K562 (cell line): ENCODE data around the gene DDX54. TPM values are rescaled to one million over a fixed set of nuclear protein-coding genes. Genes with fewer than 3 reads are reported as not detected.

Experiments used
- ARID4B ChIP-seq: sonication (generic); formaldehyde crosslinking; IDR thresholded peaks from 2 replicates; pipeline ENCODE4 v1.8.0; 2022; ENCODE audit warnings: mild to moderate bottlenecking, missing genetic modification reagents
- CHD4 ChIP-seq: fragments of 200-600 bp; sonication (generic); IDR thresholded peaks from 3 replicates; pipeline ENCODE4 v1.6.1; 2012; ENCODE audit warnings: low read depth, mild to moderate bottlenecking, mixed read lengths, low read length, inconsistent platforms; ENCODE audit not compliant: insufficient read depth, insufficient replicate concordance, poor library complexity, severe bottlenecking
- CREBBP ChIP-seq: IDR thresholded peaks from one replicate; pipeline ENCODE4 v1.6.1; 2012; ENCODE audit warnings: low read depth, mild to moderate bottlenecking, control low read depth, inconsistent platforms, low read length
- E2F3 ChIP-seq: fragments of 250-450 bp; sonication (Bioruptor Pico); IDR thresholded peaks from 2 replicates; pipeline ENCODE4 v1.4.0; 2020; ENCODE audit warnings: mild to moderate bottlenecking
- GTF2E2 ChIP-seq: fragments of 200-800 bp; sonication (Bioruptor generic); IDR thresholded peaks from 2 replicates; pipeline ENCODE4 v1.6.1; 2016; ENCODE audit warnings: missing genetic modification characterization, missing compliant biosample characterization
- HNRNPH1 ChIP-seq: fragments of 200-400 bp; formaldehyde crosslinking; optimal IDR thresholded peaks from 2 replicates; pipeline ENCODE3; 2017; ENCODE audit warnings: low read depth, mild to moderate bottlenecking, low read length, moderate library complexity
- MAFK ChIP-seq: IDR thresholded peaks from 2 replicates; pipeline ENCODE4 v1.6.1; 2011; ENCODE audit warnings: low read length, improper control_type of control experiment
- MBD2 ChIP-seq: sonication (generic); IDR thresholded peaks from 2 replicates; pipeline ENCODE4 v1.6.1; 2016; ENCODE audit warnings: low read depth, borderline replicate concordance
- PCBP2 ChIP-seq: fragments of 200-400 bp; formaldehyde crosslinking; IDR thresholded peaks from 2 replicates; pipeline ENCODE4 v1.6.1; 2018; ENCODE audit warnings: low read length, low read depth, mild to moderate bottlenecking, moderate library complexity; ENCODE audit not compliant: poor library complexity, severe bottlenecking
- PHB2 ChIP-seq: fragments of 450-650 bp; IDR thresholded peaks from 2 replicates; pipeline ENCODE4 v1.6.1; 2017; ENCODE audit warnings: low read depth
- SMC3 ChIP-seq: conservative IDR thresholded peaks from 2 replicates; pipeline ENCODE4 v1.6.1; 2011; ENCODE audit warnings: low read depth, low read length, improper control_type of control experiment; ENCODE audit not compliant: insufficient read depth
- ZBTB7A ChIP-seq: IDR thresholded peaks from 2 replicates; pipeline ENCODE4 v1.6.1; 2011; ENCODE audit warnings: low read depth, mild to moderate bottlenecking, low read length, moderate library complexity, borderline replicate concordance; ENCODE audit not compliant: control insufficient read depth
- ZNF134 ChIP-seq: fragments of 250-450 bp; sonication (Bioruptor Pico); conservative IDR thresholded peaks from 2 replicates; pipeline ENCODE4 v1.4.0; 2020
- polyA plus RNA-seq, 8 experiments: library from polyadenylated mRNA; depleted of rRNA in 4 of 8; stranded (reverse) in 5 of 8; unstranded in 3 of 8; fragments of >200 nt; fragmentation: Nextera tagmentation in 2 of 8; fragmentation: Illumina TruSeq in 1 of 8; extraction: Ambion mirVana in 2 of 8; extraction: Trizol in 1 of 8; gene quantifications; 2 replicates each; pipeline versions ENCODE4 v1.2.1 to v1.2.3, GENCODE V29; 2011 to 2014; ENCODE audit warnings: inconsistent platforms in 1 of 8, missing spikeins in 1 of 8
- total RNA-seq, 7 experiments: library from RNA; depleted of rRNA in 6 of 7; stranded (reverse); fragments of >200 nt in 6 of 7; fragmentation: Illumina TruSeq in 2 of 7; extraction: Trizol in 2 of 7; gene quantifications; 2 replicates each; pipeline versions ENCODE4 v1.2.1 to v1.2.3, GENCODE V29; 2011 to 2021; ENCODE audit warnings: low replicate concordance in 1 of 7
- TF ChIP-seq, protein P1 (sequence below): sonication (generic); formaldehyde crosslinking; IDR thresholded peaks from 2 replicates; pipeline ENCODE4 v1.5.0; 2020; ENCODE audit warnings: missing genetic modification reagents
- TF ChIP-seq, protein P2 (sequence below): sonication (generic); formaldehyde crosslinking; IDR thresholded peaks from 2 replicates; pipeline ENCODE4 v1.8.1; 2023; ENCODE audit warnings: mild to moderate bottlenecking, missing genetic modification reagents
- TF ChIP-seq, protein P3 (sequence below), 2 experiments: fragments of 450-650 bp in 1 of 2; IDR thresholded peaks; 2 replicates each; pipeline ENCODE4 v1.6.1; 2011 to 2017; ENCODE audit warnings: low read depth in 2 of 2, antibody characterized with exemption in 1 of 2, borderline replicate concordance in 1 of 2, low read length in 1 of 2, mild to moderate bottlenecking in 1 of 2, mixed read lengths in 1 of 2; ENCODE audit not compliant: control insufficient read depth in 1 of 2

Gene DDX54
- total and polyA plus RNA-seq, 9 of the 15 experiments (the other 6 are each of a cell fraction or from before 2014, with no cell fraction given) = 1.4 to 135 (median 51.4) TPM

DNA sequence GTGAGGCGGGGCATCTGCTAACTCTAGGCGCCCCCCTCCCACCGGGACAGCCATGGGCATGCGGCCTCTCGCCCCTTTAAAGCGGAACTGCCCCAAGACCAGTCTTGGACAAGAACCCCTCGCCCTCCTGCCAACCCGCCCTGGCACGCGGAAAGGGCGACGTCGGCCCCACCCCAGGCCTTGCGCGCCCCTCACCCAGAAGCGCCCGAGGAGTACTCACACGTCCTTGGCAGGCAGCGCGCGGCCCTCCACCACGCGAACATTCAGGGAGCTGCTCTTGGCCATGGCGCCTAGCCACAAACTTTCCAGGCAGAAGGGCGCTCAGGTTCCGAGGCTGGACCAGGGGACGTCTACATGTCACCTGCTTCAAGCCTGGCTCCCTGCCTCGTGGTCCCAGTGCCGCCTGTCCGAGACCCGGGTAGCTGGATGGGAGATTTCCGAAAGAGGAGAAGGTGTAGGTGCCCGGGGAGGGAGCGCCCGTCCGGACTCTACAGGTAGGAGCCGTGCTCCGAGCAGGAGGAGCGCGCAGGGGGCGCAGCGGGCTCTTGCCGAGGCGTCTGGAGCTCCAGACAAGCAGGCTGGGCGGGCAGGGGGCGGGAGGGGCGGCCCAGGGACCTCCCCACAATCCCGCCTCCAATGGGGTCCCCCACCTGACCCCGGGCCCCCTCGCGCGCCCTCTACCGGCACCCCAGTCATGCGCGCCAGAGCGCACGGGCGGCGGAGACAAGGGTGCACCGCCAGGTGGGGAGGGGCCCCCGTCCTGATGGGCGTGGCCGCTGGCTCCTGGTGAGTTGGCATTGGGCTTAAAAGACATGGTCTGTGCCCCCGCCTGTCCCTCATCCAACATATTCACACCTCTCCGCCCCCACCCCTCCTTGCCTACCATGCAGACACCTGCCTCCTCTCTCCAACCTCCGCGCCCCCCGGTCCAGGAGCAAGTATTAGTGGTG is 49.8 kb downstream of the DDX54 start, which contains the start of gene RASAL1 (continued):
- TF ChIP-seq ZBTB7A (peak; percentile 87), CREBBP (no peak), CHD4 (no peak), E2F3 (CRISPR knock-in tag) (no peak), ZNF134 (no peak), PCBP2 (no peak), HNRNPH1 (no peak), MAFK (no peak), SMC3 (no peak), PHB2 (no peak), GTF2E2 (tag) (no peak), ARID4B (CRISPR knock-in tag) (peak; percentile 2; the same call in 1 of the 2 replicates), MBD2 (no peak)
- TF ChIP-seq, protein P1, sequence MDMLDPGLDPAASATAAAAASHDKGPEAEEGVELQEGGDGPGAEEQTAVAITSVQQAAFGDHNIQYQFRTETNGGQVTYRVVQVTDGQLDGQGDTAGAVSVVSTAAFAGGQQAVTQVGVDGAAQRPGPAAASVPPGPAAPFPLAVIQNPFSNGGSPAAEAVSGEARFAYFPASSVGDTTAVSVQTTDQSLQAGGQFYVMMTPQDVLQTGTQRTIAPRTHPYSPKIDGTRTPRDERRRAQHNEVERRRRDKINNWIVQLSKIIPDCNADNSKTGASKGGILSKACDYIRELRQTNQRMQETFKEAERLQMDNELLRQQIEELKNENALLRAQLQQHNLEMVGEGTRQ (CRISPR knock-in tag) = peak; percentile 5; the same call in 1 of the 2 replicates
- TF ChIP-seq, protein P2, sequence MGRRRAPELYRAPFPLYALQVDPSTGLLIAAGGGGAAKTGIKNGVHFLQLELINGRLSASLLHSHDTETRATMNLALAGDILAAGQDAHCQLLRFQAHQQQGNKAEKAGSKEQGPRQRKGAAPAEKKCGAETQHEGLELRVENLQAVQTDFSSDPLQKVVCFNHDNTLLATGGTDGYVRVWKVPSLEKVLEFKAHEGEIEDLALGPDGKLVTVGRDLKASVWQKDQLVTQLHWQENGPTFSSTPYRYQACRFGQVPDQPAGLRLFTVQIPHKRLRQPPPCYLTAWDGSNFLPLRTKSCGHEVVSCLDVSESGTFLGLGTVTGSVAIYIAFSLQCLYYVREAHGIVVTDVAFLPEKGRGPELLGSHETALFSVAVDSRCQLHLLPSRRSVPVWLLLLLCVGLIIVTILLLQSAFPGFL (CRISPR knock-in tag) = no peak
- TF ChIP-seq, protein P3, sequence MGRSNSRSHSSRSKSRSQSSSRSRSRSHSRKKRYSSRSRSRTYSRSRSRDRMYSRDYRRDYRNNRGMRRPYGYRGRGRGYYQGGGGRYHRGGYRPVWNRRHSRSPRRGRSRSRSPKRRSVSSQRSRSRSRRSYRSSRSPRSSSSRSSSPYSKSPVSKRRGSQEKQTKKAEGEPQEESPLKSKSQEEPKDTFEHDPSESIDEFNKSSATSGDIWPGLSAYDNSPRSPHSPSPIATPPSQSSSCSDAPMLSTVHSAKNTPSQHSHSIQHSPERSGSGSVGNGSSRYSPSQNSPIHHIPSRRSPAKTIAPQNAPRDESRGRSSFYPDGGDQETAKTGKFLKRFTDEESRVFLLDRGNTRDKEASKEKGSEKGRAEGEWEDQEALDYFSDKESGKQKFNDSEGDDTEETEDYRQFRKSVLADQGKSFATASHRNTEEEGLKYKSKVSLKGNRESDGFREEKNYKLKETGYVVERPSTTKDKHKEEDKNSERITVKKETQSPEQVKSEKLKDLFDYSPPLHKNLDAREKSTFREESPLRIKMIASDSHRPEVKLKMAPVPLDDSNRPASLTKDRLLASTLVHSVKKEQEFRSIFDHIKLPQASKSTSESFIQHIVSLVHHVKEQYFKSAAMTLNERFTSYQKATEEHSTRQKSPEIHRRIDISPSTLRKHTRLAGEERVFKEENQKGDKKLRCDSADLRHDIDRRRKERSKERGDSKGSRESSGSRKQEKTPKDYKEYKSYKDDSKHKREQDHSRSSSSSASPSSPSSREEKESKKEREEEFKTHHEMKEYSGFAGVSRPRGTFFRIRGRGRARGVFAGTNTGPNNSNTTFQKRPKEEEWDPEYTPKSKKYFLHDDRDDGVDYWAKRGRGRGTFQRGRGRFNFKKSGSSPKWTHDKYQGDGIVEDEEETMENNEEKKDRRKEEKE (IDR thresholded peaks at IDR 0.05; ENCODE audit: borderline replicate concordance in 1 of 2, control insufficient read depth in 1 of 2, low read depth in 2 of 2, low read length in 1 of 2) = no peak
